K562 (cell line): ENCODE data around the gene C6orf58. TPM values are rescaled to one million over a fixed set of nuclear protein-coding genes. Genes with fewer than 3 reads are reported as not detected.

ENCODE experiments used
- ATAC-seq: fragments of 200-7000 bp; cut with Tn5 transposase; 3 replicates; pipeline ENCODE4 v1.9.1; 2020; ENCODE audit warnings: moderate library complexity
- BruUV-seq: library from RNA; stranded (reverse); fragments of 400-500 nt; replicated peaks from 2 replicates; lab custom pipeline; 2021; lab: Mats Ljungman, UMichigan
- CTCF ChIA-PET: fragments of 300-600 bp; formaldehyde crosslinking; extraction: SDS; loops from one replicate; lab custom pipeline; 2021; ENCODE audit warnings: low intra/inter-chr PET ratio; lab: Yijun Ruan, JAX
- POLR2A ChIA-PET: fragments of 300-600, 350-650 bp; sonication (Branson Sonifier 250); formaldehyde crosslinking; extraction: SDS; loops from one replicate; lab custom pipeline; 2021; ENCODE audit warnings: antibody characterized with exemption, inconsistent platforms; lab: Yijun Ruan, JAX
- DNase-seq, 4 experiments: peaks; one replicate each; pipeline versions ENCODE4 v3.0.0 to v3.0.0-alpha.2; 2011 to 2018; ENCODE audit warnings: low spot score in 3 of 4, mixed read lengths in 3 of 4; ENCODE audit errors: extremely low read depth in 1 of 4
- FAIRE-seq: peaks from 2 replicates; lab custom pipeline; 2011; peaks lifted over from hg19 to GRCh38; lab: Jason Lieb, UNC
- H2AFZ ChIP-seq: 2 replicates; pipeline ENCODE4 v1.6.0; 2011; ENCODE audit warnings: low read depth, low read length, control low read depth, inconsistent platforms
- H3K27ac ChIP-seq: fragments of 200-600 bp; 3 replicates; pipeline ENCODE4 v1.8.0; 2011; ENCODE audit warnings: low read depth, mild to moderate bottlenecking, control low read depth, inconsistent platforms, low read length, moderate library complexity, mixed read lengths; ENCODE audit errors: extremely low read depth
- H3K27me3 ChIP-seq, 2 experiments: fragments of 300-600 bp in 1 of 2; 2 replicates in 1 of 2; 3 replicates in 1 of 2; pipeline versions ENCODE4 v1.6.0 to v1.8.0; 2011; ENCODE audit warnings: inconsistent platforms in 2 of 2, low read length in 2 of 2, mild to moderate bottlenecking in 1 of 2, mixed read lengths in 1 of 2, moderate library complexity in 1 of 2; ENCODE audit not compliant: control insufficient read depth in 2 of 2, insufficient read depth in 2 of 2
- H3K36me3 ChIP-seq: fragments of 300-600 bp; 3 replicates; pipeline ENCODE4 v1.8.0; 2011; ENCODE audit warnings: mild to moderate bottlenecking, low read length, inconsistent platforms; ENCODE audit not compliant: control insufficient read depth, insufficient read depth
- H3K4me1 ChIP-seq, 2 experiments: fragments of 200-600 bp in 1 of 2; replicated peaks in 1 of 2; 2 replicates in 1 of 2; 3 replicates in 1 of 2; pipeline versions ENCODE4 v1.5.1 to v1.8.0; 2011; ENCODE audit warnings: inconsistent platforms in 2 of 2, low read length in 2 of 2, mild to moderate bottlenecking in 1 of 2, mixed read lengths in 1 of 2, moderate library complexity in 1 of 2; ENCODE audit not compliant: control insufficient read depth in 2 of 2, insufficient read depth in 2 of 2
- H3K4me2 ChIP-seq: 2 replicates; pipeline ENCODE4 v1.6.1; 2011; ENCODE audit warnings: low read length, control low read depth, inconsistent platforms, mixed read lengths; ENCODE audit not compliant: insufficient read depth
- H3K4me3 ChIP-seq: fragments of 200-600 bp; sonication (generic), shearing (Covaris generic); 2 replicates; pipeline ENCODE4 v1.5.1; 2016; ENCODE audit warnings: control low read depth, inconsistent platforms
- H3K79me2 ChIP-seq: fragments of 200-600 bp; 3 replicates; pipeline ENCODE4 v1.8.0; 2011; ENCODE audit warnings: low read length, inconsistent platforms; ENCODE audit not compliant: control insufficient read depth, insufficient read depth
- H3K9ac ChIP-seq, 2 experiments: 2 replicates each; pipeline versions ENCODE4 v1.6.0 to v1.6.1; 2011; ENCODE audit warnings: low read depth in 2 of 2, low read length in 2 of 2, control low read depth in 1 of 2, inconsistent platforms in 1 of 2, mild to moderate bottlenecking in 1 of 2, mixed read lengths in 1 of 2; ENCODE audit not compliant: insufficient read depth in 1 of 2
- H3K9me1 ChIP-seq: one replicate; pipeline ENCODE4 v1.6.0; 2011; ENCODE audit warnings: inconsistent platforms, mild to moderate bottlenecking, low read length, moderate library complexity; ENCODE audit not compliant: control insufficient read depth, insufficient read depth
- H3K9me3 ChIP-seq: replicated peaks from 2 replicates; pipeline ENCODE4 v1.5.1; 2011; ENCODE audit warnings: low read depth, low read length, inconsistent platforms; ENCODE audit not compliant: control insufficient read depth, insufficient read depth
- H4K20me1 ChIP-seq: replicated peaks from 2 replicates; pipeline ENCODE4 v1.6.1; 2011; ENCODE audit warnings: low read length, inconsistent platforms, mixed read lengths; ENCODE audit not compliant: control insufficient read depth, insufficient read depth
- BDP1 ChIP-seq: IDR thresholded peaks from 3 replicates; pipeline ENCODE4 v1.6.1; 2011; ENCODE audit not compliant: insufficient read length, insufficient read depth
- CBFA2T3 ChIP-seq: fragments of 450-650 bp; IDR thresholded peaks from 2 replicates; pipeline ENCODE4 v1.6.1; 2017
- CLOCK ChIP-seq: fragments of 250-450 bp; sonication (Bioruptor Pico); IDR thresholded peaks from 2 replicates; pipeline ENCODE4 v1.4.0; 2020; ENCODE audit warnings: mild to moderate bottlenecking, moderate library complexity, borderline replicate concordance
- ELF4 ChIP-seq: fragments of 450-650 bp; formaldehyde crosslinking; IDR thresholded peaks from 2 replicates; pipeline ENCODE4 v1.4.0; 2022; ENCODE audit warnings: missing genetic modification characterization
- ETV6 ChIP-seq, 3 experiments: fragments of 150-350 bp in 1 of 3; sonication (generic) in 1 of 3; formaldehyde crosslinking in 1 of 3; IDR thresholded peaks; 2 replicates each; pipeline versions ENCODE4 v1.6.1 to v1.8.0; 2014 to 2022; ENCODE audit warnings: borderline replicate concordance in 2 of 3, low read depth in 2 of 3, antibody characterized with exemption in 1 of 3, low read length in 1 of 3, mild to moderate bottlenecking in 1 of 3, missing genetic modification reagents in 1 of 3
- KLF10 ChIP-seq: fragments of 250-450 bp; sonication (Bioruptor Pico); IDR thresholded peaks from 2 replicates; pipeline ENCODE4 v1.6.1; 2021; ENCODE audit warnings: matching md5 sums
- MIER1 ChIP-seq: fragments of 450-650 bp; IDR thresholded peaks from 2 replicates; pipeline ENCODE4 v1.6.1; 2016; ENCODE audit warnings: antibody characterized with exemption, mild to moderate bottlenecking, low read depth
- MYC ChIP-seq, 2 experiments: fragments of 250-450 bp in 1 of 2; sonication (Bioruptor Pico) in 1 of 2; IDR thresholded peaks; 2 replicates each; pipeline versions ENCODE4 v1.5.1 to v1.6.1; 2012 to 2021; ENCODE audit warnings: low read depth in 2 of 2, borderline replicate concordance in 1 of 2, improper control_type of control experiment in 1 of 2, low read length in 1 of 2, mild to moderate bottlenecking in 1 of 2, moderate library complexity in 1 of 2
- RBM17 ChIP-seq: fragments of 200-400 bp; formaldehyde crosslinking; IDR thresholded peaks from 2 replicates; pipeline ENCODE4 v1.6.1; 2017; ENCODE audit warnings: low read depth, mild to moderate bottlenecking, low read length, borderline replicate concordance
- RFX1 ChIP-seq: fragments of 450-650 bp; IDR thresholded peaks from 2 replicates; pipeline ENCODE4 v1.6.1; 2016; ENCODE audit warnings: mild to moderate bottlenecking, moderate library complexity
- TAL1 ChIP-seq: fragments of 450-650 bp; IDR thresholded peaks from 2 replicates; pipeline ENCODE4 v1.6.1; 2016; ENCODE audit warnings: mild to moderate bottlenecking
- ZNF133 ChIP-seq: fragments of 250-450 bp; sonication (Bioruptor Pico); IDR thresholded peaks from 2 replicates; pipeline ENCODE4 v1.4.0; 2020; ENCODE audit warnings: mild to moderate bottlenecking
- ZNF347 ChIP-seq: fragments of 450-650 bp; formaldehyde crosslinking; IDR thresholded peaks from 2 replicates; pipeline ENCODE4 v1.4.0; 2020; ENCODE audit warnings: low read depth, mild to moderate bottlenecking, moderate library complexity
- WGBS: fragments of 100-300 bp; shearing (Covaris generic); methylation state at CpG from one replicate; pipeline ENCODE4 v1.1.6; 2016; ENCODE audit warnings: low coverage, mixed read lengths; ENCODE audit not compliant: insufficient coverage; ENCODE audit errors: missing lambda C conversion rate; 5-methylcytosine and 5-hydroxymethylcytosine counted together
- in situ Hi-C: fragments of 300-500 bp; cut with MboI; formaldehyde crosslinking; loops from 4 replicates; pipeline ENCODE4 v1.15.0; 2018; ENCODE audit warnings: inconsistent platforms, mixed read lengths
- intact Hi-C: fragments of 100-400 bp; cut with micrococcal nuclease; formaldehyde crosslinking; loops from 2 replicates; pipeline ENCODE4 v1.14.2; 2022
- polyA plus RNA-seq, 8 experiments: library from polyadenylated mRNA; depleted of rRNA in 4 of 8; stranded (reverse) in 5 of 8; unstranded in 3 of 8; fragments of >200 nt; fragmentation: Nextera tagmentation in 2 of 8; fragmentation: Illumina TruSeq in 1 of 8; extraction: Ambion mirVana in 2 of 8; extraction: Trizol in 1 of 8; gene quantifications; 2 replicates each; pipeline versions ENCODE4 v1.2.1 to v1.2.3, GENCODE V29; 2011 to 2014; ENCODE audit warnings: inconsistent platforms in 1 of 8, missing spikeins in 1 of 8
- total RNA-seq, 7 experiments: library from RNA; depleted of rRNA in 6 of 7; stranded (reverse); fragments of >200 nt in 6 of 7; fragmentation: Illumina TruSeq in 2 of 7; extraction: Trizol in 2 of 7; gene quantifications; 2 replicates each; pipeline versions ENCODE4 v1.2.1 to v1.2.3, GENCODE V29; 2011 to 2021; ENCODE audit warnings: low replicate concordance in 1 of 7

C6orf58 gene
- total and polyA plus RNA-seq, 9 of the 15 experiments (the other 6 are each of a cell fraction or from before 2014, with no cell fraction given): 0.04 TPM; not detected in 8

GRCh38 chr6:127578900-127579299 is 1.9 kb downstream of the C6orf58 start:
- no TSS peak for BruUV-seq
- TF ChIP-seq ZNF347 (CRISPR knock-in tag): no peak
- no peak for TF ChIP-seq RFX1
- TF ChIP-seq KLF10 (CRISPR knock-in tag): no peak
- no peak for TF ChIP-seq ETV6 (IDR thresholded peaks at IDR 0.05; ENCODE audit: borderline replicate concordance in 1 of 2, low read depth in 2 of 2, low read length in 1 of 2)
- no peak for TF ChIP-seq ETV6 (CRISPR knock-in tag; IDR thresholded peaks at IDR 0.05; ENCODE audit: borderline replicate concordance)
- TF ChIP-seq MIER1: no peak
- Histone ChIP-seq H3K4me1 (no peaks in the 10 kb centered on the region), H3K79me2 (no peaks in the 10 kb centered on the region), H4K20me1 (no peaks in the 10 kb centered on the region), H3K27me3 (no peaks in the 10 kb centered on the region), H3K27ac (no peak overlapping the region), H3K9me3 (0 out of 2 replicates have a peak, but pooled peaks cover 2% of the 10 kb centered on the region), H2AFZ (no peak overlapping the region), H3K9ac (no peak overlapping the region), H3K36me3 (no peaks in the 10 kb centered on the region), H3K4me3 (no peak overlapping the region), H3K4me2 (no peak overlapping the region), H3K9me1 (no peaks in the 10 kb centered on the region)
- CTCF ChIA-PET: no interaction called here
- in situ Hi-C loops: no loop called here
- WGBS: 0% methylated on average over 3 of the region's 3 CpGs
- DNase-seq (no peak), FAIRE-seq (no peak), ATAC-seq (no peak)
- POLR2A ChIA-PET: no interaction called here
- intact Hi-C loops: no loop called here

- Histone ChIP-seq H3K4me2 (no peak overlapping the region), H3K9ac (no peak overlapping the region), H2AFZ (no peak overlapping the region), H3K27me3 (no peaks in the 10 kb centered on the region), H4K20me1 (no peaks in the 10 kb centered on the region), H3K4me1 (no peaks in the 10 kb centered on the region), H3K4me3 (no peak overlapping the region), H3K36me3 (no peaks in the 10 kb centered on the region), H3K9me3 (no peaks in the 10 kb centered on the region), H3K27ac (no peak overlapping the region), H3K79me2 (no peaks in the 10 kb centered on the region), H3K9me1 (no peaks in the 10 kb centered on the region)
- FAIRE-seq (no peak), DNase-seq (no peak), ATAC-seq (no peak)
- ChIA-PET CTCF (no interaction called here), POLR2A (no interaction called here)
- no TSS peak for BruUV-seq
- intact Hi-C loops (no loop called here), in situ Hi-C loops (no loop called here)
- no peak for TF ChIP-seq CLOCK (CRISPR knock-in tag)
- no peak for TF ChIP-seq TAL1
- no peak for TF ChIP-seq ELF4
- no peak for TF ChIP-seq BDP1
- no peak for TF ChIP-seq ZNF133 (CRISPR knock-in tag)
- no peak for TF ChIP-seq RBM17
- TF ChIP-seq MYC (IDR thresholded peaks at IDR 0.05; ENCODE audit: low read depth, low read length): no peak
- no peak for TF ChIP-seq MYC (CRISPR knock-in tag; IDR thresholded peaks at IDR 0.05; ENCODE audit: borderline replicate concordance, low read depth)
- no peak for TF ChIP-seq CBFA2T3
Observed at GRCh38 chr6:127581576-127581975, 4.6 kb downstream of the C6orf58 start.
